Osteoblast (primary cell): ENCODE results near the gene DAGLB. TPM values are rescaled to one million over a fixed set of nuclear protein-coding genes. Genes with fewer than 3 reads are reported as not detected.

Source experiments
- DNase-seq: peaks from one replicate; pipeline ENCODE4 v3.0.0; 2011; ENCODE audit warnings: low spot score, mixed read lengths; ENCODE audit not compliant: insufficient read length; ENCODE audit errors: missing footprints
- H2AFZ ChIP-seq: 2 replicates; pipeline ENCODE4 v1.6.0; 2011; ENCODE audit warnings: mild to moderate bottlenecking, low read length
- H3K27ac ChIP-seq: 2 replicates; pipeline ENCODE4 v1.5.1; 2011; ENCODE audit warnings: mild to moderate bottlenecking, low read depth, low read length, moderate library complexity
- H3K27me3 ChIP-seq: 2 replicates; pipeline ENCODE4 v1.6.0; 2012; ENCODE audit warnings: mild to moderate bottlenecking, control low read depth, inconsistent platforms, low read length, moderate library complexity; ENCODE audit not compliant: insufficient read depth
- H3K36me3 ChIP-seq: 2 replicates; pipeline ENCODE4 v1.5.1; 2011; ENCODE audit warnings: mild to moderate bottlenecking, low read length, control low read depth, moderate library complexity; ENCODE audit not compliant: insufficient read depth
- H3K4me1 ChIP-seq: 2 replicates; pipeline ENCODE4 v1.5.1; 2011; ENCODE audit warnings: mild to moderate bottlenecking, low read length, control low read depth, moderate library complexity; ENCODE audit not compliant: insufficient read depth
- H3K4me2 ChIP-seq: 2 replicates; pipeline ENCODE4 v1.6.0; 2011; ENCODE audit warnings: mild to moderate bottlenecking, low read length; ENCODE audit not compliant: insufficient read depth
- H3K4me3 ChIP-seq: fragments of 200-600 bp; sonication (generic); 3 replicates; pipeline ENCODE4 v1.5.1; 2012; ENCODE audit warnings: mild to moderate bottlenecking, low read length, inconsistent platforms; ENCODE audit not compliant: insufficient read depth
- H3K79me2 ChIP-seq: 2 replicates; pipeline ENCODE4 v1.6.0; 2012; ENCODE audit warnings: mild to moderate bottlenecking, low read length, control low read depth, inconsistent platforms; ENCODE audit not compliant: insufficient read depth
- H3K9me3 ChIP-seq: 2 replicates; pipeline ENCODE4 v1.5.1; 2011; ENCODE audit warnings: low read depth, low read length, control low read depth
- H4K20me1 ChIP-seq: 2 replicates; pipeline ENCODE4 v1.6.0; 2012; ENCODE audit warnings: mild to moderate bottlenecking, low read length, control low read depth; ENCODE audit not compliant: insufficient read depth
- total RNA-seq: library from RNA; depleted of rRNA; stranded (reverse); fragments of >200 nt; gene quantifications from 2 replicates; pipeline ENCODE4 v1.2.3, GENCODE V29; 2012
- TF ChIP-seq, protein P1 (sequence below): IDR thresholded peaks from 2 replicates; pipeline ENCODE4 v1.5.1; 2011; ENCODE audit warnings: mild to moderate bottlenecking, low read depth, low read length, moderate library complexity; ENCODE audit errors: extremely low read depth

DAGLB gene
- total RNA-seq, 1 donor, result 17.4 TPM

DNA sequence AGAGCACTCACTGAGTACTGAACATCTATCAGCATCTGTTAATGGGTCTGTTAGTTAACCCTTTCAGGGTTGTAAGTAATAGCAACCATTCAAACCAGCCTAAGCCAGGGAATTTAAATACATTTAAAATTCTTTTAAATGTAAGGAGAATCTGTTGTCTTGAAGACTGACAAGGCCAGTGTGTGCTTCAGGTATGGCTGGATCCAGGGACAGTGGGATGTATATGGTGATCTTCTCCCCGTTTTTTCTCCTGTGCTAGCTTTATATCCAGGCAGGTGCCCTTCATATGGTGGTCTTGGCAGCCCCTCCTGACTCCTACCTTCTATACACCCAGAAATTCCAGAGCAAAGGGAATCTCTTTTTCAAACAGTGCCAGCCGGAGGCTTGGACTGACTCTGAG is 46.6 kb upstream of the DAGLB start:
- TF ChIP-seq, protein P1, sequence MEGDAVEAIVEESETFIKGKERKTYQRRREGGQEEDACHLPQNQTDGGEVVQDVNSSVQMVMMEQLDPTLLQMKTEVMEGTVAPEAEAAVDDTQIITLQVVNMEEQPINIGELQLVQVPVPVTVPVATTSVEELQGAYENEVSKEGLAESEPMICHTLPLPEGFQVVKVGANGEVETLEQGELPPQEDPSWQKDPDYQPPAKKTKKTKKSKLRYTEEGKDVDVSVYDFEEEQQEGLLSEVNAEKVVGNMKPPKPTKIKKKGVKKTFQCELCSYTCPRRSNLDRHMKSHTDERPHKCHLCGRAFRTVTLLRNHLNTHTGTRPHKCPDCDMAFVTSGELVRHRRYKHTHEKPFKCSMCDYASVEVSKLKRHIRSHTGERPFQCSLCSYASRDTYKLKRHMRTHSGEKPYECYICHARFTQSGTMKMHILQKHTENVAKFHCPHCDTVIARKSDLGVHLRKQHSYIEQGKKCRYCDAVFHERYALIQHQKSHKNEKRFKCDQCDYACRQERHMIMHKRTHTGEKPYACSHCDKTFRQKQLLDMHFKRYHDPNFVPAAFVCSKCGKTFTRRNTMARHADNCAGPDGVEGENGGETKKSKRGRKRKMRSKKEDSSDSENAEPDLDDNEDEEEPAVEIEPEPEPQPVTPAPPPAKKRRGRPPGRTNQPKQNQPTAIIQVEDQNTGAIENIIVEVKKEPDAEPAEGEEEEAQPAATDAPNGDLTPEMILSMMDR, result no peak
- no peak for DNase-seq
- Histone ChIP-seq H3K9me3 (no peaks in the 10 kb centered on the region), H3K4me3 (no peak overlapping the region), H3K79me2 (no peaks in the 10 kb centered on the region), H4K20me1 (no peaks in the 10 kb centered on the region), H3K27ac (no peak overlapping the region), H3K4me2 (no peak overlapping the region), H3K27me3 (peaks cover 19% of the 10 kb centered on the region), H3K36me3 (no peaks in the 10 kb centered on the region), H2AFZ (no peak overlapping the region), H3K4me1 (no peaks in the 10 kb centered on the region)

DNA sequence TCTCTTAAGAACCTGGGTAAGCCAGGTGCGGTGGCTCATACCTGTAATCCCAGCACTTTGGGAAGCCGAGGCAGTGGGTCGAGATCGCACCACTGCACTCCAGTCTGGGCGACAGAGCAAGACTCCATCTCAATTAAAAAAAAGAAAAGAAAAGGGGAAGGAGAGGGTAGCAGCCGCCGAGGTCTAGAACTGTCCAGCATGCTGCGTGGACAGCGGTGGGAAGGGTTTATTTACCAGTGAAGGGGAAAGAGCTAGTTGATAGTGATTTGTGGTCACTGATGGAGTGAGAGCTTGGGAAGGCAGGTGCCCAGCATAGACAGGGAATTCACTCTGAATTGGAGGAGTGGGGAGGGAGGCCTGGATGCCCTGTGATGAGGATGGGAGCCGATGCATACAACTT is 43.4 kb upstream of the DAGLB start:
- Histone ChIP-seq H3K9me3 (no peaks in the 10 kb centered on the region), H3K36me3 (no peaks in the 10 kb centered on the region), H3K27me3 (peaks cover 19% of the 10 kb centered on the region), H4K20me1 (no peaks in the 10 kb centered on the region), H3K4me1 (no peaks in the 10 kb centered on the region), H3K4me3 (no peak overlapping the region), H3K4me2 (no peak overlapping the region), H2AFZ (no peak overlapping the region), H3K79me2 (no peaks in the 10 kb centered on the region), H3K27ac (no peak overlapping the region)
- DNase-seq, result no peak
- TF ChIP-seq, protein P1, result no peak

- H3K79me2 ChIP-seq, result no peaks in the 10 kb centered on the region
- no peaks in the 10 kb centered on the region for H4K20me1 ChIP-seq
- no peak overlapping the region for H2AFZ ChIP-seq
- TF ChIP-seq, protein P1, result no peak
- H3K27ac ChIP-seq, result no peak overlapping the region
- peaks cover 19% of the 10 kb centered on the region for H3K27me3 ChIP-seq
- H3K4me1 ChIP-seq, result peaks cover 2% of the 10 kb centered on the region
- no peaks in the 10 kb centered on the region for H3K36me3 ChIP-seq
- no peaks in the 10 kb centered on the region for H3K9me3 ChIP-seq
- H3K4me2 ChIP-seq, result no peak overlapping the region
- H3K4me3 ChIP-seq, result no peak overlapping the region
- no peak for DNase-seq
These were observed 41.9 kb upstream of the DAGLB start for GRCh38 chr7:6489612-6490011.

DNA sequence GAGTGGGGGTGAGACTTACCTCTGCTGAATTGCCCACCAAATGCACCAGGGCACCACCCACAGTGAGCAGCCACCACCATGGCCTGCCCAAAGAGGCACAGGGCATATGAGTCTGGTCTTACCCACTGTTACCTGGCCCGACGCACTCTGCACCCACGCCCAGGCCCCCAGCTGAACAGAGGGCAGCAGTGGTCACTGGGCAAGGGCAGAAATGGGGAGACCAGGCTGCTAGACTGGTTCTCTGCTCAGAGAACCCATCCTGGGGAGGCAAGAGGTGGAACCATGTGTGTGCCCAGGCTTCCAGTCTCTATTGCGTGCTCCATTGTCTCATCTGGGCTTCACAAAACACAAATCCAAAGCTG is 39.4 kb upstream of the DAGLB start:
- Histone ChIP-seq H3K79me2 (peaks cover 18% of the 10 kb centered on the region), H3K9me3 (no peaks in the 10 kb centered on the region), H4K20me1 (peaks cover 10% of the 10 kb centered on the region), H2AFZ (no peak overlapping the region), H3K4me2 (no peak overlapping the region), H3K4me1 (peaks cover 12% of the 10 kb centered on the region), H3K36me3 (peaks cover 4% of the 10 kb centered on the region), H3K27ac (no peak overlapping the region), H3K27me3 (peaks cover 13% of the 10 kb centered on the region), H3K4me3 (no peak overlapping the region)
- DNase-seq, result peak; percentile 46
- TF ChIP-seq, protein P1, result no peak
